HUES6 (cell line): Measurements from ENCODE around the gene PDE11A.

Experiments
- H3K27ac ChIP-seq: 2 replicates; pipeline ENCODE4 v1.7.0; 2013; ENCODE audit warnings: low read depth, mild to moderate bottlenecking, low read length, inconsistent platforms
- H3K27me3 ChIP-seq: 2 replicates; pipeline ENCODE4 v1.6.1; 2013; ENCODE audit warnings: low read length; ENCODE audit not compliant: control insufficient read depth, insufficient read depth
- H3K36me3 ChIP-seq: 2 replicates; pipeline ENCODE4 v1.6.1; 2013; ENCODE audit warnings: low read length; ENCODE audit not compliant: control insufficient read depth, insufficient read depth
- H3K4me1 ChIP-seq: 2 replicates; pipeline ENCODE4 v1.6.1; 2013; ENCODE audit warnings: low read length; ENCODE audit not compliant: control insufficient read depth, insufficient read depth
- H3K4me3 ChIP-seq: 2 replicates; pipeline ENCODE4 v1.5.1; 2013; ENCODE audit warnings: low read depth, low read length
- H3K9ac ChIP-seq: one replicate; pipeline ENCODE4 v1.6.1; 2013; ENCODE audit warnings: mild to moderate bottlenecking, low read length
- H3K9me3 ChIP-seq: 2 replicates; pipeline ENCODE4 v1.6.1; 2013; ENCODE audit warnings: low read depth, low read length; ENCODE audit not compliant: control insufficient read depth, insufficient read depth

PDE11A gene

GRCh38 chr2:177692042-177692782 lies 380.4 kb downstream of the PDE11A start:
- Histone ChIP-seq H3K36me3 (no peaks in the 10 kb centered on the region), H3K9ac (no peak overlapping the region), H3K27ac (no peak overlapping the region), H3K9me3 (no peaks in the 10 kb centered on the region), H3K4me3 (no peak overlapping the region), H3K27me3 (no peaks in the 10 kb centered on the region), H3K4me1 (0 out of 2 replicates have a peak, but pooled peaks cover 3% of the 10 kb centered on the region)

GRCh38 chr2:177691177-177691576 lies 381.4 kb downstream of the PDE11A start:
- H3K9ac ChIP-seq = no peak overlapping the region
- no peak overlapping the region for H3K27ac ChIP-seq
- no peaks in the 10 kb centered on the region for H3K9me3 ChIP-seq
- H3K4me1 ChIP-seq = 0 out of 2 replicates have a peak, but pooled peaks cover 3% of the 10 kb centered on the region
- no peaks in the 10 kb centered on the region for H3K36me3 ChIP-seq
- H3K27me3 ChIP-seq = no peaks in the 10 kb centered on the region
- no peak overlapping the region for H3K4me3 ChIP-seq

GRCh38 chr2:177689623-177690022 lies 383.0 kb downstream of the PDE11A start:
- Histone ChIP-seq H3K27ac (no peak overlapping the region), H3K36me3 (no peaks in the 10 kb centered on the region), H3K27me3 (no peaks in the 10 kb centered on the region), H3K4me1 (0 out of 2 replicates have a peak, but pooled peaks cover 3% of the 10 kb centered on the region), H3K9me3 (no peaks in the 10 kb centered on the region), H3K9ac (no peak overlapping the region), H3K4me3 (no peak overlapping the region)

- H3K9me3 ChIP-seq = no peaks in the 10 kb centered on the region
- no peaks in the 10 kb centered on the region for H3K36me3 ChIP-seq
- H3K4me1 ChIP-seq = 0 out of 2 replicates have a peak, but pooled peaks cover 3% of the 10 kb centered on the region
- H3K27me3 ChIP-seq = no peaks in the 10 kb centered on the region
- no peak overlapping the region for H3K27ac ChIP-seq
- no peak overlapping the region for H3K9ac ChIP-seq
- H3K4me3 ChIP-seq = no peak overlapping the region
Observed at GRCh38 chr2:177688844-177689243, 383.7 kb downstream of the PDE11A start.

GRCh38 chr2:177683661-177684069 lies 388.9 kb downstream of the PDE11A start:
- H3K9ac ChIP-seq = no peak overlapping the region
- no peak overlapping the region for H3K4me3 ChIP-seq
- H3K9me3 ChIP-seq = no peaks in the 10 kb centered on the region
- peaks cover 14% of the 10 kb centered on the region for H3K4me1 ChIP-seq
- no peaks in the 10 kb centered on the region for H3K36me3 ChIP-seq
- no peaks in the 10 kb centered on the region for H3K27me3 ChIP-seq
- no peak overlapping the region for H3K27ac ChIP-seq

GRCh38 chr2:177682836-177683660 lies 389.5 kb downstream of the PDE11A start:
- H3K9me3 ChIP-seq = no peaks in the 10 kb centered on the region
- H3K4me1 ChIP-seq = peaks cover 14% of the 10 kb centered on the region
- no peak overlapping the region for H3K4me3 ChIP-seq
- no peak overlapping the region for H3K27ac ChIP-seq
- no peaks in the 10 kb centered on the region for H3K36me3 ChIP-seq
- H3K27me3 ChIP-seq = no peaks in the 10 kb centered on the region; the same call in 1 of the 2 replicates
- no peak overlapping the region for H3K9ac ChIP-seq

- Histone ChIP-seq H3K4me1 (peaks cover 14% of the 10 kb centered on the region), H3K4me3 (no peak overlapping the region), H3K9ac (no peak overlapping the region), H3K27ac (no peak overlapping the region), H3K36me3 (no peaks in the 10 kb centered on the region), H3K9me3 (no peaks in the 10 kb centered on the region), H3K27me3 (no peaks in the 10 kb centered on the region; the same call in 1 of the 2 replicates)
Observed at GRCh38 chr2:177682006-177682405, 390.6 kb downstream of the PDE11A start.

GRCh38 chr2:177680866-177681712 lies 391.5 kb downstream of the PDE11A start:
- Histone ChIP-seq H3K27me3 (peaks cover 7% of the 10 kb centered on the region; the same call in 1 of the 2 replicates), H3K9me3 (no peaks in the 10 kb centered on the region), H3K4me3 (no peak overlapping the region)

GRCh38 chr2:177679611-177680605 lies 392.7 kb downstream of the PDE11A start:
- Histone ChIP-seq H3K4me1 (peaks cover 14% of the 10 kb centered on the region), H3K9ac (no peak overlapping the region), H3K36me3 (no peaks in the 10 kb centered on the region), H3K9me3 (no peaks in the 10 kb centered on the region), H3K4me3 (no peak overlapping the region), H3K27me3 (peaks cover 7% of the 10 kb centered on the region; the same call in 1 of the 2 replicates), H3K27ac (no peak overlapping the region)

More at GRCh38 chr2:177680866-177681712, 391.5 kb downstream of the PDE11A start:
- no peaks in the 10 kb centered on the region for H3K36me3 ChIP-seq
- peaks cover 14% of the 10 kb centered on the region for H3K4me1 ChIP-seq
- no peak overlapping the region for H3K9ac ChIP-seq
- no peak overlapping the region for H3K27ac ChIP-seq

- Histone ChIP-seq H3K9me3 (no peaks in the 10 kb centered on the region), H3K27ac (no peak overlapping the region), H3K36me3 (no peaks in the 10 kb centered on the region), H3K9ac (no peak overlapping the region), H3K27me3 (peaks cover 10% of the 10 kb centered on the region; the same call in 1 of the 2 replicates), H3K4me3 (no peak overlapping the region), H3K4me1 (peaks cover 14% of the 10 kb centered on the region)
Observed at GRCh38 chr2:177678939-177679338, 393.6 kb downstream of the PDE11A start.
